Measurements from ENCODE around the gene CPN1. TPM values are rescaled to one million over a fixed set of nuclear protein-coding genes. Genes with fewer than 3 reads are reported as not detected.

CPN1 gene
- total RNA-seq, 3 donors from 2014 or later (not counting 1 experiment from before 2014, with no cell fraction given), result not detected

DNA sequence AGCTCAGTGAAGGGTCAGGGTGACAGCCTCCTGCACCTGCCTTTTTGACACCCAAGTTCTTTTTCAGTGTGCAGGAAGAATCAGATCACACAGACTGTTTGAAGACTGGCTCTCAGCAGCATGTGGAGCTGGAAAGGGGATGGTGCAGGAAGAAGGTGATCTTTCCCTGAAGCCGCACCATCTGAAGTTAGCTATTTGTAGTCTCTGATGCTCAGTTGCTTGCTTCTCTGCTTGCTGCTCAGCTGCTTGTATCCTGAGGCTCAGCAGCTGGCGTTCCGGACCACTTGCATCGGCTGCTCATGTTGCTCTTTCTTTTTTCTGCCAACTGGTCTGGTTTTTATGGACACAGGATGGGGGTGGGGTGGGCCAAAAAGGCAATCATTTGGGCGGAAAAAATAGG is 56.1 kb downstream of the CPN1 start:
- Mint-ChIP-seq H3K27ac (no peak overlapping the region), H3K4me1 (peaks cover 1 to 2% of the 10 kb centered on the region in 2 donors)

GRCh38 chr10:100024748-100025147 is 56.9 kb downstream of the CPN1 start:
- 90% methylated on average over 11 of the region's 11 CpGs for WGBS (ENCODE audit: insufficient coverage)

More for the DNA sequence above, 56.1 kb downstream of the CPN1 start:
- Histone ChIP-seq H3K4me1 (ENCODE audit: control insufficient read depth, insufficient read depth, low read length) (peaks cover 3% of the 10 kb centered on the region), H3K27me3 (ENCODE audit: control insufficient read depth, insufficient read depth, low read length) (no peaks in the 10 kb centered on the region), H3K9me3 (ENCODE audit: control insufficient read depth, insufficient read depth, low read length) (peaks cover 5% of the 10 kb centered on the region), H3K4me3 (ENCODE audit: low read length) (no peak overlapping the region), H3K27ac (ENCODE audit: low read length) (no peak overlapping the region), H3K36me3 (ENCODE audit: control insufficient read depth, insufficient read depth, low read length) (no peaks in the 10 kb centered on the region)
- WGBS (ENCODE audit: insufficient coverage), result 96% methylated on average over 5 of the region's 5 CpGs
- TF ChIP-seq, protein P1, sequence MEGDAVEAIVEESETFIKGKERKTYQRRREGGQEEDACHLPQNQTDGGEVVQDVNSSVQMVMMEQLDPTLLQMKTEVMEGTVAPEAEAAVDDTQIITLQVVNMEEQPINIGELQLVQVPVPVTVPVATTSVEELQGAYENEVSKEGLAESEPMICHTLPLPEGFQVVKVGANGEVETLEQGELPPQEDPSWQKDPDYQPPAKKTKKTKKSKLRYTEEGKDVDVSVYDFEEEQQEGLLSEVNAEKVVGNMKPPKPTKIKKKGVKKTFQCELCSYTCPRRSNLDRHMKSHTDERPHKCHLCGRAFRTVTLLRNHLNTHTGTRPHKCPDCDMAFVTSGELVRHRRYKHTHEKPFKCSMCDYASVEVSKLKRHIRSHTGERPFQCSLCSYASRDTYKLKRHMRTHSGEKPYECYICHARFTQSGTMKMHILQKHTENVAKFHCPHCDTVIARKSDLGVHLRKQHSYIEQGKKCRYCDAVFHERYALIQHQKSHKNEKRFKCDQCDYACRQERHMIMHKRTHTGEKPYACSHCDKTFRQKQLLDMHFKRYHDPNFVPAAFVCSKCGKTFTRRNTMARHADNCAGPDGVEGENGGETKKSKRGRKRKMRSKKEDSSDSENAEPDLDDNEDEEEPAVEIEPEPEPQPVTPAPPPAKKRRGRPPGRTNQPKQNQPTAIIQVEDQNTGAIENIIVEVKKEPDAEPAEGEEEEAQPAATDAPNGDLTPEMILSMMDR (IDR thresholded peaks at IDR 0.05), result no peak
- intact Hi-C loops (cut with micrococcal nuclease), result no loop called here
- Mint-ChIP-seq H3K4me3 (no peak overlapping the region), H3K27me3 (ENCODE audit: low read depth in 2 of 2) (peaks cover 0 to 3% of the 10 kb centered on the region in 2 donors), H3K9me3 (no peaks in the 10 kb centered on the region), H3K36me3 (no peaks in the 10 kb centered on the region)
- DNase-seq (no peak), ATAC-seq (no peak)

GRCh38 chr10:100022403-100022802 is 59.3 kb downstream of the CPN1 start:
- Mint-ChIP-seq H3K9me3 (no peaks in the 10 kb centered on the region), H3K27ac (no peak overlapping the region), H3K27me3 (ENCODE audit: low read depth in 2 of 2) (peaks cover 0 to 11% of the 10 kb centered on the region in 2 donors), H3K4me1 (peaks cover 6 to 9% of the 10 kb centered on the region in 2 donors), H3K36me3 (no peaks in the 10 kb centered on the region), H3K4me3 (no peak overlapping the region)
- H3K27ac ChIP-seq (ENCODE audit: low read length), result no peak overlapping the region
- no peaks in the 10 kb centered on the region for H3K36me3 ChIP-seq (ENCODE audit: control insufficient read depth, insufficient read depth, low read length)
- peaks cover 3% of the 10 kb centered on the region for H3K4me1 ChIP-seq (ENCODE audit: control insufficient read depth, insufficient read depth, low read length)
- ATAC-seq (no peak), DNase-seq (no peak)
- no peaks in the 10 kb centered on the region for H3K27me3 ChIP-seq (ENCODE audit: control insufficient read depth, insufficient read depth, low read length)
- TF ChIP-seq, protein P1 (IDR thresholded peaks at IDR 0.05), result no peak
- 94% methylated on average over 1 of the region's 2 CpGs for WGBS (ENCODE audit: insufficient coverage)
- intact Hi-C loops (cut with micrococcal nuclease), result no loop called here
- no peaks in the 10 kb centered on the region for H3K9me3 ChIP-seq (ENCODE audit: control insufficient read depth, insufficient read depth, low read length)
- H3K4me3 ChIP-seq (ENCODE audit: low read length), result no peak overlapping the region

More at GRCh38 chr10:100024748-100025147, 56.9 kb downstream of the CPN1 start:
- Histone ChIP-seq H3K36me3 (ENCODE audit: control insufficient read depth, insufficient read depth, low read length) (no peaks in the 10 kb centered on the region), H3K27ac (ENCODE audit: low read length) (no peak overlapping the region), H3K9me3 (ENCODE audit: control insufficient read depth, insufficient read depth, low read length) (peaks cover 5% of the 10 kb centered on the region), H3K4me3 (ENCODE audit: low read length) (no peak overlapping the region), H3K27me3 (ENCODE audit: control insufficient read depth, insufficient read depth, low read length) (no peaks in the 10 kb centered on the region), H3K4me1 (ENCODE audit: control insufficient read depth, insufficient read depth, low read length) (peaks cover 3% of the 10 kb centered on the region)
- TF ChIP-seq, protein P1 (IDR thresholded peaks at IDR 0.05), result no peak
- DNase-seq (no peak), ATAC-seq (no peak)
- H3K27ac Mint-ChIP-seq, result no peak overlapping the region
- H3K36me3 Mint-ChIP-seq, result no peaks in the 10 kb centered on the region
- H3K9me3 Mint-ChIP-seq, result no peaks in the 10 kb centered on the region
- H3K27me3 Mint-ChIP-seq (ENCODE audit: low read depth in 2 of 2), result peaks cover 0 to 3% of the 10 kb centered on the region in 2 donors
- H3K4me1 Mint-ChIP-seq, result peaks cover 6 to 9% of the 10 kb centered on the region in 2 donors
- H3K4me3 Mint-ChIP-seq, result no peak overlapping the region
- intact Hi-C loops (cut with micrococcal nuclease), result no loop called here

- Mint-ChIP-seq H3K27ac (no peak overlapping the region), H3K36me3 (no peaks in the 10 kb centered on the region), H3K4me3 (no peak overlapping the region), H3K27me3 (ENCODE audit: low read depth in 2 of 2) (peaks cover 0 to 11% of the 10 kb centered on the region in 2 donors), H3K4me1 (peaks cover 6 to 9% of the 10 kb centered on the region in 2 donors), H3K9me3 (no peaks in the 10 kb centered on the region)
- Histone ChIP-seq H3K4me3 (ENCODE audit: low read length) (no peak overlapping the region), H3K4me1 (ENCODE audit: control insufficient read depth, insufficient read depth, low read length) (peaks cover 3% of the 10 kb centered on the region), H3K27me3 (ENCODE audit: control insufficient read depth, insufficient read depth, low read length) (no peaks in the 10 kb centered on the region), H3K36me3 (ENCODE audit: control insufficient read depth, insufficient read depth, low read length) (no peaks in the 10 kb centered on the region), H3K27ac (ENCODE audit: low read length) (no peak overlapping the region), H3K9me3 (ENCODE audit: control insufficient read depth, insufficient read depth, low read length) (no peaks in the 10 kb centered on the region)
- intact Hi-C loops (cut with micrococcal nuclease), result no loop called here
- WGBS (ENCODE audit: insufficient coverage), result 100% methylated on average over 1 of the region's 1 CpG
- DNase-seq, result no peak
- TF ChIP-seq, protein P1 (IDR thresholded peaks at IDR 0.05), result no peak
- ATAC-seq, result no peak
These were observed 60.3 kb downstream of the CPN1 start for GRCh38 chr10:100021322-100021721.
